Renal cortex interstitium (tissue), 15 donors: Measurements from ENCODE around the gene THAP3. TPM values are rescaled to one million over a fixed set of nuclear protein-coding genes. Genes with fewer than 3 reads are reported as not detected.

Source experiments
- DNase-seq, 11 donors: peaks; one replicate each; pipeline ENCODE4 v3.0.0-alpha.2; 2013; ENCODE audit warnings: low read depth in 9 of 11, low spot score in 4 of 11; ENCODE audit errors: extremely low read depth in 1 of 11
- long read RNA-seq, 16 experiments: transcript quantifications; one replicate each; lab custom pipeline, GENCODE V29; 2026
- polyA plus RNA-seq, 3 donors: library from polyadenylated mRNA; unstranded; fragments of 120-200 nt; gene quantifications; one replicate each; pipeline ENCODE4 v1.2.1, GENCODE V29; 2013; ENCODE audit not compliant: insufficient read length in 3 of 3

Gene THAP3
- 10 to 100 TPM; 16.3 to 25.6 (median 20.3) TPM for polyA plus RNA-seq
- long read RNA-seq, donor 1, partial matches to known transcripts, result 0 of 1 reads
- long read RNA-seq, donor 1, other reads (novel, unspliced or antisense), result 0 of 1 reads
- long read RNA-seq, donor 2, partial matches to known transcripts, result 9 of 11 reads
- long read RNA-seq, donor 2, other reads (novel, unspliced or antisense), result 0 of 11 reads
- long read RNA-seq, donor 3, partial matches to known transcripts, result 9 of 11 reads
- long read RNA-seq, donor 3, other reads (novel, unspliced or antisense), result 0 of 11 reads
- long read RNA-seq, donor 4, partial matches to known transcripts, result 10 of 13 reads
- long read RNA-seq, donor 4, other reads (novel, unspliced or antisense), result 0 of 13 reads
- long read RNA-seq, donor 5, result 0 reads
- long read RNA-seq, donor 6, partial matches to known transcripts, result 5 of 8 reads
- long read RNA-seq, donor 6, other reads (novel, unspliced or antisense), result 0 of 8 reads
- long read RNA-seq, donor 7, partial matches to known transcripts, result 15 of 17 reads
- long read RNA-seq, donor 7, other reads (novel, unspliced or antisense), result 0 of 17 reads
- long read RNA-seq, donor 8, partial matches to known transcripts, result 14 of 16 reads
- long read RNA-seq, donor 8, other reads (novel, unspliced or antisense), result 0 of 16 reads
- long read RNA-seq, donor 9, partial matches to known transcripts, result 5 of 9 reads
- long read RNA-seq, donor 9, other reads (novel, unspliced or antisense), result 0 of 9 reads
- long read RNA-seq, donor 10, partial matches to known transcripts, result 11 of 14 reads
- long read RNA-seq, donor 10, other reads (novel, unspliced or antisense), result 0 of 14 reads
- long read RNA-seq, donor 11, partial matches to known transcripts, result 9 of 12 reads
- long read RNA-seq, donor 11, other reads (novel, unspliced or antisense), result 0 of 12 reads
- long read RNA-seq, donor 12, result 0 reads
- long read RNA-seq, donor 13, partial matches to known transcripts, result 12 of 15 reads
- long read RNA-seq, donor 13, other reads (novel, unspliced or antisense), result 0 of 15 reads
- long read RNA-seq, donor 14, partial matches to known transcripts, result 8 of 8 reads
- long read RNA-seq, donor 14, other reads (novel, unspliced or antisense), result 0 of 8 reads
- long read RNA-seq, donor 15, partial matches to known transcripts, result 7 of 7 reads
- long read RNA-seq, donor 15, other reads (novel, unspliced or antisense), result 0 of 7 reads
- long read RNA-seq, donor 16, transcript THAP3-202 (5 exons, 1,046 nt), result major isoform, 5 of 24 reads
- long read RNA-seq, donor 16, partial matches to known transcripts, result 16 of 24 reads
- long read RNA-seq, donor 16, other reads (novel, unspliced or antisense), result 0 of 24 reads

- peak in 4 of 11 donors; percentile 68 to 85 (median 78) for DNase-seq
Observed at GRCh38 chr1:6624710-6625583, at the start of gene THAP3. TSS of gene THAP3 (plus strand) at chr1:6624868. CDS start at chr1:6625219, 351 bp downstream.

GRCh38 chr1:6577831-6578525, 46.7 kb upstream of the THAP3 start:
- no peak for DNase-seq

GRCh38 chr1:6578624-6579373, 45.9 kb upstream of the THAP3 start:
- DNase-seq, result no peak

- DNase-seq, result peak; percentile 95 to 99 (median 97)
Observed at GRCh38 chr1:6579374-6580118, 45.1 kb upstream of the THAP3 start, which contains the start of gene ZBTB48. TSS of gene ZBTB48 (plus strand) at chr1:6579994. CDS start at chr1:6580610, 616 bp downstream.

GRCh38 chr1:6580119-6580592, 44.5 kb upstream of the THAP3 start:
- DNase-seq, result no peak

GRCh38 chr1:6580593-6581409, 43.9 kb upstream of the THAP3 start:
- DNase-seq, result no peak

- no peak for DNase-seq
Observed at GRCh38 chr1:6581561-6582305, 42.9 kb upstream of the THAP3 start.

- no peak for DNase-seq
Observed at GRCh38 chr1:6582370-6582769, 42.3 kb upstream of the THAP3 start.

- DNase-seq, result no peak
Observed at GRCh38 chr1:6584126-6585080, 40.3 kb upstream of the THAP3 start.

GRCh38 chr1:6585081-6585722, 39.5 kb upstream of the THAP3 start:
- no peak for DNase-seq

- no peak for DNase-seq
Observed at GRCh38 chr1:6585841-6586240, 38.8 kb upstream of the THAP3 start.

GRCh38 chr1:6586404-6586816, 38.3 kb upstream of the THAP3 start:
- DNase-seq, result no peak
